GM21619 (cell line): ENCODE data around the gene SEL1L3.
A peak's percentile ranks its signal among the peaks of the same experiment; 100 is the strongest.

Source experiments
- ATAC-seq: cut with Tn5 transposase; IDR thresholded peaks from one replicate; pipeline ENCODE4 v1.9.1; 2021; ENCODE audit not compliant: unreplicated experiment

SEL1L3 gene

DNA sequence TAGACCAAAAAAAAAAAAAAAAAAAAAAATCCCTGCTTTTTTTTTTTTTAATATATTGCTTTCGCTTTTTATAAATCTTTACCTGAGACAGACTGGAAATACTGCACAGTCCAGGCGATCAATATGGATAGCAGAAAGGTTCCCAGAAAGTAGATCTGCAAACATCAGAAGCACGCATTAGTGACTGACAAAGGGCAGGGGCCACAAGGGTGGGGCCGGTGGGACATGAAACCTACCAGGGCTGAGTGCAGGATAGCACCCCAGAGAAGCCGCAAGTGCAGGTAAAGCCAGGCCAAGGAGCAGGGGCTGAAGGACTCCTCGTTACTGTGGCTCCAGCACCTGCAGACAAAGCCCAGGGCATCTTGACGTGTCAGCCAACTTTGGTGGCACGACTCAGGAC is 105.3 kb downstream of the SEL1L3 start:
- no peak for ATAC-seq

DNA sequence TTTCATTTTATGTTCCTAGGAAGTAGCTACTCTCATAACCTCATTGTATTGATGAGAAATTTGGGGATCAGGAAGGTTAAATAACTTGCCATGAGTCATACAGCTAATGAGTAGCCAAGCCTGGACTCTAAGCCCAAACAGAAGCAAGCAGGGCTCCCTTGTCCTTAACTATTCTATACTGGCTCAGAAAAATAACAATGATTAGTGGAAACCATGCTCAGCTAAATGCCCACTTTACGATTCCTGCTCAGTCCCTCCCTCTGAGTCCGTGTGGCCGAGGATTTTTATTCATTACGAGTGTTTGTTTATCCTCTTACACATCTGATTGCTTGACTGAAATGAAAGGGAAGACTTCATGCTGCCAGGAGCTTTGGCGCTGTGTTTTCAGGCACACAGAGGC is 106.3 kb downstream of the SEL1L3 start:
- ATAC-seq: no peak

DNA sequence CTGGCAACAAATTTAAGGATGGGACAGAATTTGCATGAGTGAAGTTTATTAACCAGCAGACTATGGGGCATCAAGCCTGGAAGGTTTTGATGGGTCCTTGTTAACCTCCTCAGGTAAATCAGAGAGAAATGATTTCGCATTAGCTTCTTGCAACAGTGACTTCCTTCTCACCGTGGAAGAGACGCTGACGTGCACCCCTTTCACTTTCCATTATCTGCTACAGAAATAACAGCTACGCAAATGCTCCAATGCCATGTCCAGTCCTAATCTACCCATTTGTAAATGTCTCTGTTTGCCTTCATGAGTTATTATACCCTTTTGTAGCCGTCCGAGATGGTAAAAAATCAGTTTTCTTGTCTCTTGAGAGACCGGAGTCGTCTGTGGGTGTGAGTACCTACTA is 106.9 kb downstream of the SEL1L3 start:
- ATAC-seq: no peak

DNA sequence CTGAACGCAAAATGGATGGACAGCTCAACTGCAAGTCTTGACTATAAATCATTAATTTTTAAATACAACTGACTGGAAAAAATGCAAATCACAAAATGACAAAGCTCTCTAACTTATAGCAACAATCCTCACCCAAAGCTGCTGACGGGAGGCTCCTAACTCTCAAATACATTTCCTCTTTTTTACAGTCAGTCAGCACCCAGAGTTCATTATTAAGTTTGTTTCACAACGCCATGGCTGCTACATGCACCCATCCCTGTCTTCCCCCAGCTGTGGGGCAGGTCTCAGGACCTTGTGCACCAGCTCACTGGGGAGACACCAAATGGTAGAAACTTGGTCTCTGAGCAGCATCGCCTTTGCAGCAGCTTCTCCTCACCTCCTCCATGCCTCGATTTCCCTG is 109.5 kb downstream of the SEL1L3 start:
- no peak for ATAC-seq

DNA sequence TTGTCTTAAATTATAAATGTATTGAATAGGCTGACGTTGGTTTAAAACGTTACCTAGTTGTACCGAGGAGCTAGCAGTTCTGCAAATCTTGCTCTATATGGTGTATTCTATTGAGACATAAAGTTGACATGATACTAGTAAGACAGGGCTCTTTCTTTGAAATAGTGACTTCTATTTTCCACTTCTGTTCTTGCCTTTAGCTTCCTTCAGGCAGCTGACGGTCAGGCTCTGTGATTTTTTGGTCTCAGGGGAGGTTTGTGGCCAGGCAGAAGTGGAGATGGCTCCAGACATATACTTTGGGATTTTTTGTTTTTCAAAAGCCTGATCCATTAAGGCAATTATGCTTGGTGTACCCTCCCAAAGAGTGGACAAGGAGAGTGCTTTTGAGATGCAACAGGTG is 111.9 kb downstream of the SEL1L3 start:
- no peak for ATAC-seq

DNA sequence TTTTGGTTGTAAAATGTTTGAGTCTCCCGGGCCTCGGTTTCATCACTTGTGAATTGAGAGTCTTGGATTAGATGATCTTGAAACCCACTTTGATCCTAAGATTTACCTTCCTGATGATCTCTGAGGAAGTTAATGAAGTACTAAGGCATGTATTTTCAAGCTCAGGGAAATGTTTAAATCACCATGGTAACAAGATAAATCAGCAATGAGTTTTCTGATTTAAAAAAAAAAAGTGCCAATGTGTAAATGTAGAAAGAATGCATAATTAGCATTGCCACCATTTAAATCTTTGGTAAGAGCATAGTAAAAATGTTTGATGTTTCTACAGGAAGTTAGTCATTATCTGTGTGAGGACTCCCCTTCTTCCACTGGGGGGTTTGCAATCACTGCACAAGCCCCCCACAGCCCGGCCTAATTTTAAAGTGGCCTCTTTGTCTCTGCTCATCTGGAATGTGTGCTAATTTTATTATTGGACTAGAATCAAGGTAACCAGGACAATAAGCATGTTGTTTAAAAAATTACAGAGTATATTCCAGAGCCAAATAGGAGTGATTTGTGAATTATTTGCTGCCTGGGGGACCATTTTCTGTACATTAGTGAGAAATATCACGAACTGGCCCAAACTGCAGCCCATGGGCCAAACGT is 113.5 kb downstream of the SEL1L3 start:
- ATAC-seq: no peak

DNA sequence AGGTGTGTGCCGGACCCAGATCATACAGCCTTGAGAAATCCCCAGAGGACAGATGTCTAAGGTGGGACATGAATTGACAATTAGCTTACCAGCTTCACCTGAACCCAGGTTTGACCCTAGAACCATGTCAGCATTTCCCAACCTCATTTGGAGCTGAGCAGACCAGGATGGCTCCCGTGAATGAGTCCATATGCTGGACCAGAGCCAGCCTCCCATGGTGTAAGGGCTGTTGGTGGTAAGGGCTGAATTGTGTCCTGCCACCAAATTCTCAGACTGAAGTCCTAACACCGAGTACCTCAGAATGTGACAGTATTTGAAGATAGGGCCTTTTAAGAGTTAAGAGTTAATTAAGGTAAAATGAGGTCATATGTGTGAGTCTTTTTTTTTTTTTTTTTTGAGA is 118.8 kb downstream of the SEL1L3 start:
- no peak for ATAC-seq

DNA sequence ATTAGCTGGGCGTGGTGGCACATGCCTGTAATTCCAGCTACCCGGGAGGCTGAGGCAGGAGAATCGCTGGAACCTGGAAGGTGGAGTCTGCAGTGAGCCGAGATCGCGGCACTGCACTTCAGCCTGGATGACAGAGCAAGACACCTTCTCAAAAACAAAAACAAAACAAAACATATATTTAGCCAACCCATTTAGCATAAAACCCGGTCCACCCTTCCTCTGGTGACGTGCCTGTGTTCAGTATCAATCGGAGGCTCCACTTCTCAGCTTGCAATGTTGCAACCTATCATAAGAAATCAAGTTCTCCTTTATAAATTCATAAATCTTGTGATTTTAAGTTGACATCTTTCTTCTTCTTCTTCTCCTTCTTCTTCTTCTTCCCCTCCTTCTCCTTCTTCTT is 133.2 kb downstream of the SEL1L3 start:
- no peak for ATAC-seq

DNA sequence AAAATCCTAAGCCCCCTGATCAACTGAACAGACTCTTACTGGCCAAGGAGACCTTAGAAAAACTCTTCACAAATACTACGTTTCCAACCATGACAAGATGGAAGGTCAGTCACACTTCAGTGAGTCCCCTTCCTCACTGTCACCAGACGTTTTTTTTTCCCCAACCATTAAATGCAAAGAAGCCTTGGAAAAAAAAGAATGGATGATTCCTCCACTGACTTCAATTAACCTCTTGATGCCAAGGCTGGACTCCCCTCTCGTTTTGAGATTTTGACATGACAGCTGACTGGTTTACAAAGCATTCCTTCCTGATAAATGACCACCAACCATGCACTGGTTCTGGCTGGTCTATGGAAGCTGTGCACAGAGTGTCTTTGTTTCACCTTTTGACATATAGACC is 133.9 kb downstream of the SEL1L3 start:
- ATAC-seq: no peak

DNA sequence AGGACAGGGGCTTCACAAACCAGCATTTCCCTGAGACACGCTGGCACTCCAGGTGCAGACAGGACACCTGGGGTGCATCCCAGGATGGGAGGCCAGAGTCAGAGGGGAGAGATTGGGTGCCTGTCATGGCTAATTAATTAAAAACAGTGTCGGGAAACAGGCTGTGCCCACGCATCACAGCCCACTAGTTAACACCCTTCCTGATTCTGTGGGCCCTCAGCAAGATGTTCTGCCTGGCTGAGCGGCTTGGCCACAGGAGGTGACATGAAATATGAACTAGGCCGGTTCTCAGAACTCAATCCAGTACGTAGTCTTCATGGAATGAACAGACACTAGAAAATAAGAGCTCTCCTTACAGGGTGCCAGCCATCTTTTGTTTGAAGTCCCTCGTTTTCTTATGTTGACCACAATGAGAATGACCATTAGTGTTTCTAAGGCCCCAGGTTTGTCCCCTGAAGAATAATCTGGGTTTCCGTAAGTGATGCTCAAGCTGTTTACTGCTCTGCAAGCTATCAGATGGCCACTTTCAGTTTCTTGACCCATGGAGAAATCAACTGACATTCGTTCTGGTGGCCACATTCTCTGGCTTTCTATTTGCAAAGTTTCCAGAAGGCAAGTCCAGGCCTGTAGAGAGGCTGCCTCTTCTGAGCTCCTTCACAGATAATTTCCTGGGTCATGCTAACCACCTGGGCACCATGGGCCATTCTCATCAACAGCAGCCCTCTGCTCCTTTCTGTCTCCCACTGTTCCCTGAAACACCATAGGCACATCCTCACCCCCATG is 134.9 kb downstream of the SEL1L3 start:
- ATAC-seq: peak; percentile 55

DNA sequence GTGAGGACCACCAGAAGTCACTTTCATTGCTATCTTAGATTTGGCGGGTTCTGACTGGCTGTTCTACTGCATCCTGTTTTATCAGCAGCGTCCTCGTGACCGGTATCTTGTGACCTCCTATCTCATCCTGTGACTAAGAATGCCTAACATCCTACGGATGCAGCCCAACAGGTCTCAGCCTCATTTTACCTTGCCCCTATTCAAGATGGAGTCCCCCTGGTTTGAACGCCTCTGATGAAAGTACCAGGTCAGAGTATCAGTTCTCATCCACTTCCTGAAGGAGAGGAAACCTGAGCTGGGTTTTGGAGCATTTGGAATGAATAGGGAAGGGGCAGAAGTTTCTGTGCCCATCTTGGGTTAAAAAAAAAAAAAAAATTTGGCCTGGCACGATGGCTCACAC is 136.9 kb downstream of the SEL1L3 start:
- ATAC-seq: no peak

DNA sequence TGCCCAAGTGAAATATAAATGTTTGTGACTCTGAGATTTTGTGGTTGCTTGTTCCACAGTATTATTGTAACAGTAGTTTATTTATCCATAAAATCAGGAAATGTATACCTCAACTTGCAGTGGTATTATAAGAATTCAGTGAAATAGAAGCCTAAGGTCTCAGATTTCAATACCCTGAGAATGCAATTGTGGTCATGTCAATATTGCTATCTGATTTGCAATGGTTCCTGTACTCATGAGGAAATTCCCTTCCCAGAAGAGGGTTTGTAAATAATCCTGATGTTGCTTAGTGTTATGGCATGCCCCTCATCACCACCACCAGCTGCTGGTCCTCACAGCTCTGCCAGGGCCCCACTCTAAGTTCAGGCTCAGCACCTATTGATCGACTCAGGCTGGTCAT is 139.4 kb downstream of the SEL1L3 start:
- ATAC-seq: no peak

DNA sequence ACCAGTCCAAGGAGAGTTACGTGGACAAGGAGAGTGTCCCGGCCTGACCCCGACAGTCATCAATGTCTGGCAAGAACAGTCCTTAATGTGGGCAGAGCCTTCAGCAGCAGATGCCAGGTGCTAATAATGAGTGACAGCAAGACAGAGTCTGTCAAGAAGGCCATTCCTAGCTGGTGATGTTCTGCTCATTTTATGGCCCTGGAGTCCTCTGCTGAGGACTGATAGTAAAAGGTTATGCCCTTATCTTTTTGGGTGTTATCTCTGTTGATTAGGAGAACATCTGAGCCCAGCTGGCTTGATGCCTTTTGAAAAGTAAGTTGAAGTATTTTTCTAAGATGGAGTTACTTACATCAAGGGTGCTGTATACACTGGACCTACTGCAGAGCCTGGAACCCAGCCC is 139.8 kb downstream of the SEL1L3 start:
- ATAC-seq: no peak

DNA sequence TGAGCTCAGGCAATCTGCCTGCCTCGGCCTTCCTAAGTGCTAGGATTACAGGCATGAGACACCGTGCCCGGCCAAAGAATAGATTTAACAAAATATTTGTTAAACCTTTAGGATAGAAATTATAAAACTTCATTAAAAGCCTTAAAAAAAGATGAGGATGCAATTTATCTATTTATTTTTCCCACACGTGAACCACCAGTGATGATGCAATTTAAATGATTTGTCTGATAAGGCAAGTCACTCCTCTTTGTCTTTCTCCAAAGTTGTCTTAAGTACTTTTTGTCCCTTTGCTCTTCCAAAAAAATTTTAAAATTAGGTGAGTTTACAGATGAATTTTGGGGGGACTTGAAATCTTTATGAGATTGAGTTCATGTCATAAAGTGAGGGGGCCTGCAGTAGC is 149.0 kb downstream of the SEL1L3 start:
- no peak for ATAC-seq

DNA sequence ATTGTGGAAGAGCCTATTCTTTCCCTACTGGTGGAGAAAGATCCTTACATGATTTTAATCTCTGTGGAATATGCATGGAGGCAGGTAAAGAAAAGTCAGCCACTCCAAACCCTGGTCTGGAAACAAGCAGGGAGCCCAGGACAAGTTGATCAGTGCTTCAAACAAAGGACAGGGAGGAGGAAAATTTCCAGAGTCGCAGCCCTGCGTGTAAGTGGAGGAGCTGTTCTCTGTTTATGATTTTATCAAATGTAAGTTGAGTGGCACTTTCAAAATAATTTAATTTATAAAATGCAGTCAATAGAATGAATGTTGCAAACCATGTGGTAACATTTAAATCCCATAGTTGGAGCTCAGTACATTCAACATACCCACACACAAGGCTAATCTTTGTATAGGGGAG is 150.2 kb downstream of the SEL1L3 start:
- no peak for ATAC-seq

DNA sequence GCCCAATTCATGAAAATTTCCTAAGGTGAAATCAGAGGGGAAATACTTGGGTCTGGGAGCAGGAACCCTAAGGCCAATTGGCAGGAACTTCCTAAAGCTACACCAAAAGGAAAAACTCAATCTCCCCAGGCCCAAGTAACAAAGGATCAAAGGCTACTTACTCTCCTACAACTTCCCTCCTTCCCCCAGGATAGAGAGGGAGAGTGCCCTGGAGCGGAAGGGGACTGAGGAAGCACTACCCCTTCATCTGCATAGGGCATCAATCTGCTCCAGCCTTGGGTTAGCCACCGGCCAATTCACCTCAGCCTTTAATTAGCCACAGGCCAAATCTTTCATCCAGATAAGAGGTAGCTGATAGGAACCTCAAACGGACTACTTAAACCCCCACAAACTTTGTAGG is 152.2 kb downstream of the SEL1L3 start:
- no peak for ATAC-seq

DNA sequence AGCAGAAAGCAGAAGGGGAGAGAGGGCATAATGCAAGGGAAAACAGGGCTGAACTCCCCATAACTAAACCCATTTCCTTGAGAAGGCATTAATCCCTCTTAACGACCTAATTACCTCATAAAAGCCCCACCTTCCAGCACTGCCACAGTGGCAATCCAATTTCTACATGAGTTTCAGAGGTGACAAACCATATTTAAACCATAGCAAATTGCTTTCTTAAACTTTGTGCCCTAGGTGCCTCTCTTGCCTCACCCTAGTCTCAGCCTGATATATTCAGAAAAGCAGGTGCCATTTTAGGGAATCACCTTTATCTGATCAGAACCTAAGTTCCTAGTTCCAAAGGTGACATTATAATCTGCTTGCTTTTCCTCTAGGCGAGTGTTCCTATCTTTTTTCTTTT is 158.3 kb downstream of the SEL1L3 start:
- no peak for ATAC-seq

DNA sequence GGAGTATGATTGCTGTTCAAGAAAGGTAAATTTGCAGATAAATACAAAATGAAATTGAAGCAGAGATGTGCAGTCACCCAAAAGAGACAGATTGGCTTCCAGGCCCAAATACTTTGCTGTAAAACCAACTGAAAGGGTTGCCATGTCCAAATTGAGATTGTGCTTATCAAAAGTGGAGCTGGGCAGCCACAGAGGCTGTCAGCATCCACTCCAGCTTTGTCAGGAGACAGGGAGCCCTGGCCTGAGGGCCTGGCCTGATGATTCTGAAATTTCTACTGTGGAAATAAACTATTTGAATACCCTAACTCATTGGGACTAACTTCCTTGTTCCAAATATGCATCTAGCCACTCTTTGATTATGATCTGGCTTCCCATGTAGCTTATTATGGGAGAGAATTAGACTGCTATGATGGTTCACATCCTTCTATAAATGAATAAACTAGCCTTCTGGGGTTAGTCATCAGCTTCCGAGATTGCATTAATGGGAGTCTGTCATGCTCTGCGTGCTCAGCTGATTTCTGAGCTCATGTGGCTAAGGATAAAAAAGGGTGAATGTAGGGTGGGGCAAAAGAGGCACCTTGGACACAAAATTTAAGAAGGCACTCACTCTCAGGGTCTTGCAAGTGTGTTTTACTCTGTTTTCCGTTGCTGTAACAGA is 158.9 kb downstream of the SEL1L3 start:
- ATAC-seq: no peak

DNA sequence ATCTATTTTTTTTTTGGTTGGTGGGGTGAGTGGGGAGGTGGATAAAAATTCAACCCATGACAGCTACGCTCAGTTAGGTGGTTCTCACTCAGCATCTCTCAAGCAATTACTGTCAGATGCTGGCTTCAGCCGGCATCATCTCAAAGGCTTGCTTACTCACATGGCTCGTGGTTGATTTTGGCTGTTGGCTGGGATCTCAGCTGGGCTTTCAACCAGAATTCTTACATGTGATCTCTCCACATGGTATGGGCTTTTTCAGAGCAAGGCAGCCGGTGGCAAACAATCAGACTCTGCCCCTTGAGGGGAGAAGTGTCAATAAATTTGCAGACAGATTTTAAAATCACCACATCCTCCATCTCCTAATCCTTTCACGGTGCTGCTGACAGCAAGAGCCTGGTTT is 159.9 kb downstream of the SEL1L3 start:
- ATAC-seq: no peak

DNA sequence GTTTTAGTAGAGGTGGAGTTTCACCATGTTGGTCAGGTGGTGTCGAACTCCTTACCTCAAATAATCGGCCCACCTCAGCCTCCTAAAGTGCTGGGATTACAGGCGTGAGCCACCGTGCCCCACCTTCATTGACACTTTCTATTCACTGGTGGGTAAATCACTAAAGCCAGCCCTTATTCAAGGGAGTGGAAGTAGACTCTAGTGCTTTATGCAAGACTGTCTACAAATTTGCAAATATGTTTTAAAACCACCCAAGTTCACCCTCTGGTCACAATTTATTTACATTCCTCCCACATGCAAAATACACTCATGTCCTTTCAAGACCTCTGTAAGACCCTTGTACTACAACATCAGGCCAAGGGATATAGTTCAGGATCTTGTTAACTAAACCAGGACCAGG is 162.1 kb downstream of the SEL1L3 start:
- no peak for ATAC-seq

DNA sequence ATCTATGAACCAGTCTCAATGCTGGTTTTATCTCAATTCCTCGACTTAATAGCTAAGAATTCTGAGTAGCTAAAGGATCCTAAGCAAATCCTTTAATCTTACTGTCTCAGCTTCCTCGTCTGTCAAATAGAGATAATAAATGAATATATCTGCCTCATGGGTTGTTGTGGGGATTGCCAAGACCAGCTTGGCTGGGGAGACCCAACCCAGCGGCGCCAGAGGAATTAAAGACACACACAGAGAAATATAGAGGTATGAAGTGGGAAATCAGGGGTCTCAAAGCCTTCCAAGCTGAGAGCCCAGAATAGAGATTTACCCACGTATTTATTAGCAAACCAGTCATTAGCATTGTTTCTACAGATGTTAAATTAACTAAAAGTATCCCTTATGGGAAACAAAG is 165.3 kb downstream of the SEL1L3 start:
- no peak for ATAC-seq
